Bone marrow (tissue), 2 donors: ENCODE data around the gene AGFG2.
A peak's percentile ranks its signal among the peaks of the same experiment; 100 is the strongest.
"Not testable (repeated sequence)": the region's sequence is repeated elsewhere in the genome, so short reads cannot be mapped to it uniquely, and the experiment has no call there.

ENCODE experiments used
- DNase-seq, 2 donors: peaks; one replicate each; lab custom pipeline; 2025; lab: John Stamatoyannopoulos, UW

The AGFG2 gene

GRCh38 chr7:100520138-100520537, 18.9 kb upstream of the AGFG2 start:
- no peak for DNase-seq

GRCh38 chr7:100521076-100521475, 17.9 kb upstream of the AGFG2 start:
- no peak for DNase-seq

GRCh38 chr7:100521909-100522593, 17.0 kb upstream of the AGFG2 start:
- not testable (repeated sequence) for DNase-seq

- not testable (repeated sequence) for DNase-seq
Measured at GRCh38 chr7:100523192-100523591, 15.8 kb upstream of the AGFG2 start.

- DNase-seq, result not testable (repeated sequence)
Measured at GRCh38 chr7:100528108-100528866, 10.7 kb upstream of the AGFG2 start.

GRCh38 chr7:100532165-100533022, 6.6 kb upstream of the AGFG2 start:
- no peak for DNase-seq

GRCh38 chr7:100535982-100536381, 3.0 kb upstream of the AGFG2 start:
- DNase-seq, result not testable (repeated sequence)

GRCh38 chr7:100536695-100537094, 2.3 kb upstream of the AGFG2 start:
- not testable (repeated sequence) for DNase-seq

- DNase-seq, result no peak
Measured at GRCh38 chr7:100538348-100538653, 702 bp upstream of the AGFG2 start.

- no peak for DNase-seq
Measured at GRCh38 chr7:100539436-100540006, 518 bp downstream of the AGFG2 start.

GRCh38 chr7:100540073-100540723, 1.2 kb downstream of the AGFG2 start:
- DNase-seq, result no peak

- DNase-seq, result not testable (repeated sequence)
Measured at GRCh38 chr7:100541309-100541708, 2.3 kb downstream of the AGFG2 start.

GRCh38 chr7:100543586-100543985, 4.6 kb downstream of the AGFG2 start:
- no peak for DNase-seq

- DNase-seq, result no peak
Measured at GRCh38 chr7:100544386-100544785, 5.4 kb downstream of the AGFG2 start.

GRCh38 chr7:100544967-100545359, 6.0 kb downstream of the AGFG2 start:
- no peak for DNase-seq

- peak in 1 of 2 donors; percentile 19 for DNase-seq
Measured at GRCh38 chr7:100545360-100546128, 6.5 kb downstream of the AGFG2 start.

- DNase-seq, result no peak
Measured at GRCh38 chr7:100546129-100546925, 7.3 kb downstream of the AGFG2 start.

- no peak for DNase-seq
Measured at GRCh38 chr7:100546926-100547800, 8.2 kb downstream of the AGFG2 start.

- DNase-seq, result no peak
Measured at GRCh38 chr7:100547872-100548271, 8.9 kb downstream of the AGFG2 start.
